GM19463 (cell line): ENCODE results near the gene WNT5B.
"Not testable (repeated sequence)": the region's sequence is repeated elsewhere in the genome, so short reads cannot be mapped to it uniquely, and the experiment has no call there.

Experiments used
- ATAC-seq: cut with Tn5 transposase; IDR thresholded peaks from one replicate; pipeline ENCODE4 v1.9.1; 2021; ENCODE audit warnings: mild to moderate bottlenecking, moderate library complexity; ENCODE audit not compliant: unreplicated experiment

The WNT5B gene

DNA sequence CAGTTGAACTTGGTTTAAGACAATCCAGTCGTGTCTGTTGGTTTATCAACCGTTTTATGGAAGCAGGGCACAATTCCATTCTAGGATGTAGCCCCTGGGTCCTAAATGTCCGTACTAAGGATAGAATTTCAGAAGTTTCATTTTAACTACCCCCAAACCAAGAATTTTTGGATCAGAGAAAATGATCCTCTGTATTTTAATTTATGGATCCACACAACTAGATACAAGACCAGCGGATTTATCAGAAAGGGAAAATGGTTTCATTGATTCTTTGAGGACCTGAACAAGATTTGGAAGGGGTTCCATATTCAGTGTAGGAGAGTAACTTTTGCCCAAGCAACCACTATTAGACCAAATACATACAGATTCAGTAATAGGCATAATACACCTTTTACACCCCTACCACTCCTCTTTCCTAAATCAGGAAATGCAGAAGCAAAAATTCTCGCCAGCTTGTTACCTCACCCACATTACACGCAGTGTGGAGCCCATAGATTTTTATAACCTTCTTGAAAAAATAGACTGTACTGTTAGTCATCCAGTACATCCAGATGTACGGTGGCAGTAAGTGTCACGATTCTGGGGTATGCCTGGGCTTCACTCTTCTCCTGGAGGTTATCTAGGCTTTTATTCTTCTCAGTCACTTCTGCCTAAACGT lies 33.2 kb upstream of the WNT5B start:
- ATAC-seq: no peak

GRCh38 chr12:1598757-1599156 lies 30.3 kb upstream of the WNT5B start:
- ATAC-seq: no peak

DNA sequence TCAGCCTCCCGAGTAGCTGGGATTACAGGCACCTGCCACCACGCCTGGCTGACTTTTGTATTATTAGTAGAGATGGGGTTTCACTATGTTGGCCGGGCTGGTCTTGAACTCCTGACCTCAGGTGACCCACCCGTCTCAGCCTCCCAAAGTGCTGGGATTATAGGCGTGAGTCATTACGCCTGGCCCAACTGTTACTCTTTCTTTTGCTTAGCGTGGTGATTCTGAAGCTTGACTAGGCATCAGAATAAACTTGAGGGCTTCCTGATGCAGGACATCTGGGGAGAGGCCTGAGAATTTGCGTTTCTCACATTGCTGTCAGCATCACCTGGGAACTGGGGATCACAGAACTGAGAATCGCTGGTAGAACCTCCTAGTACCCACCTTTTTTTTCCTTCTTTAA lies 26.3 kb upstream of the WNT5B start:
- not testable (repeated sequence) for ATAC-seq

GRCh38 chr12:1603269-1603993 lies 25.6 kb upstream of the WNT5B start:
- no peak for ATAC-seq

DNA sequence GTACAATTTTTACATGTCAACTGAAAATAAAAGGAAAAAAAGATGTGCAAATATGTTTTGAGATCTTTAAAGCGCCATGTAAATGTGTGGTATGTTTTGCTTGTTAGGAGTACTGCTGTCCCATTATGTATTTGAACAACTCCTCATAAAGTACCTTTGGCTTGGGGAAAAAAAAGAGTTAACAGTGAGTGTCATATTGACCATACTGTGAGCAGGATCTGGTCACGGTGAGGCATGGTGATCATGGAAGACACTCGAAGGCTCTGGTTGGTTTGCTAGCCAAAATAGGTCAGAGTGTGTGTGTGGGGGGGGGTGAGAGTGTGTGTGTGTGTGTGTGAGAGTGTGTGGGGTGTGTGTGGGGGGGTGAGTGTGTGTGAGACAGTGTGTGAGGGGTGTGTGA lies 24.6 kb upstream of the WNT5B start:
- ATAC-seq: no peak

DNA sequence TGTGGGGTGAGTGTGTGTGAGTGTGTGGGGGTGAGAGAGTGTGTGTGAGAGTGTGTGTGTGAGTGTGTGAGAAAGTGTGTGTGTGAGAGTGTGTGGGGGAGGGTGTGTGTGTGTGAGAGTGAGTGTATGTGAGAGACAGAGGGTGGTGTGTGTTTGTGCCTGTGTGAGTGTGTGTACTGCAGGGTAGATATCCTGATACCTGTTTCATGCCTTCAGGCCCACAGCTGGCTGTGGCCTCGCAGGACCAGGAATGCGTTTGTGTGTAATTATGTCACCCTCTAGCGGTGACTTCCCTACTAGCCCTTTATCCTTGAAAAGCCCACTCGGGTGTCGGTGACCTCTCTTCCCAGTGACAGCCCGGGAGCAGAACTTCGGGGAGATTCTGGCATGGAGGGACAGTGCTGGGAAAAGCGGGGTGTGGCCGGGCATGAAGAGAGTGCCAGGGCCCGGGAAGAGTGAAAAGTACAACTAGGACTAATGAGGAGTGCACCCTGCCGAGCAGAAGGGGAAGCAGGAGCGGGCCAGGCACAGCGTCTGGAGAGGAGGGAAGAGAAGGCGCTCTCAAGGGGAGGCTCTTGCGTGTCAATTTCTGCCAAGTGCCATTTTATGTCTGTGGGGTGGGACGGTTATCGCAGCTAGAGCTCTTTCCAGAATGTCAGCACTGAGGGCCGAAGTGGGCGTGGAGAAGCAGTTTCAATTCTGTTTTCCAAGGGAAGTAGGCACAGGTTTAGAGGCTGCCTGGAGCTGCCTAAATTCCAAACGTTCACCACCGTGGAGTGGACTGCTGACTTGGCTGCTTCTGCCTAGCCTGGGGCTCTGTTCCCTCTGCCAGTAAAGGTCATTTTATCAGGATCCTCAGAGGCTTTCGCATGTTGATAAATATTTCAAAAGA lies 23.7 kb upstream of the WNT5B start:
- peak; percentile 7 for ATAC-seq

GRCh38 chr12:1606021-1606622 lies 22.9 kb upstream of the WNT5B start:
- peak; percentile 65 for ATAC-seq

DNA sequence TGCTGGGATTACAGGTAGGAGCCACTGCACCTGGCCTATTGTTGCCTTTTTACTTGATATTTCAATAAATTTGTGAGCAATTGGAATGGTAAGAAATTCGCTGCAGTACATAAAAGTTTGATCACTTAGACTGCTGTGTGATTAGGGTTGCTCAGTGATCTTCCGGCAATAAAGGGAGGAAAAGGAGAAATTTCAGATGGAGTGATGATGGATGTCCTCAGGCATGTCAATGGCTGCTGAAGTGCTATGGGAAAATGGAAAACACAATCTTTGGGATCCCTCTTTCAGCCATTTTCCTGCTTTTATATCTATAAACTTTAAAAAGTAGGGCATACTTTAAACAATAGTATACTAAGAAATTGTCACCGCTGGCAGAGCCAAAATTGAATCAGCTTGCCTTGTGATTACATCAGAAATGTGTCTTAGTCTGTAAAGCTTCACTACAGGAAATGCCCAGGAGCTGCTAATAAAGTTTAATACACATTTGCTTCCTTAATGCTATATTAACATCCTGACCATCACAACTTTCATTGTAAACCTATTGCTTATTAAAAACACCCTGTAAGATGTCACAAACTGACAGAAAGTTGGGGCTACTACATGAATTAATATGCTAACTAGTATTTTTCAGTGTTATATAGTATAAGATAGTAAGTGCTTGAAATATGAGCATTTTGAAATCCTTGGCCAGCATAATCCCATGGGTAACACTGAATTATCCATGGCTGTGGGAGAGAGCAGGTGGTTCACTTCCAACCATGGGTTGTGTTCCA lies 20.9 kb upstream of the WNT5B start:
- no peak for ATAC-seq

- ATAC-seq: no peak
Measured at GRCh38 chr12:1608713-1609119, 20.3 kb upstream of the WNT5B start.

- ATAC-seq: no peak
Measured at GRCh38 chr12:1610072-1610643, 18.9 kb upstream of the WNT5B start.

DNA sequence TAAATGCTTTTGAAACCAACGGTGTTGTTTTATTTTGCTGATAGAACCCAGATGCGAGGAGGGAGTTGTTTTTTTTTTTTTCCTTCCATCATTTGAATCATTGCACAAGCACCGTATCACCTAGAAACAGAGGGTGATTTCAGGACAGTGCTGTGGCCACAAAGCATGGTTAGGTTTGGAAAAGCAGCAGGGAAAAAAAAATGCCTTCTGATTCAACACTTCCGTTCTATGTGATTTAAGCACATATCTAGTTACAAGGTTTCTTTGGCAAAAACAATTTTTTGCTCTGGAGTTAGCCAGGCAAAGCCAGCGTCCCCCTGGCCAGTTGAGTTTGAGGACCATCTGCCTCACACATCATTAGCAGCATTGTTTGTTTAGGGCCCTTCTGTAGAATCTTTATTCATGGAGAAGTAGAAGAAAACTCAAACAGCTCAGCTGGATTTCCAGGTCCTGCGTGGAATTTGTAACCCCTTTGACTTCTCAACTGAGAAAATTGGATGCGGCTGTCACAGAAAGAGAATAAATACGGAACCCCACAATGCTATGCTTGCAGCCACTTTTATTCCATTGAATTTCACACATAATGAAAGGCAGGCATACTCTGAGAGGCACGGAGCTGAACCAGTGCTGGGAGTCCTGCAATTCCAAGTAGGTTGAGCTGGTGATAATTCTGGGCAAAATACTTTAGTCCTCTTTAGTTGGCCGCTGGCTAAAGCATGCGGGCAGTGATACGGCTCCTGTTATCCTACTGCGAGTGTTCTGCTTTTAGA lies 17.0 kb upstream of the WNT5B start:
- ATAC-seq: no peak

GRCh38 chr12:1613860-1614259 lies 15.2 kb upstream of the WNT5B start:
- no peak for ATAC-seq

DNA sequence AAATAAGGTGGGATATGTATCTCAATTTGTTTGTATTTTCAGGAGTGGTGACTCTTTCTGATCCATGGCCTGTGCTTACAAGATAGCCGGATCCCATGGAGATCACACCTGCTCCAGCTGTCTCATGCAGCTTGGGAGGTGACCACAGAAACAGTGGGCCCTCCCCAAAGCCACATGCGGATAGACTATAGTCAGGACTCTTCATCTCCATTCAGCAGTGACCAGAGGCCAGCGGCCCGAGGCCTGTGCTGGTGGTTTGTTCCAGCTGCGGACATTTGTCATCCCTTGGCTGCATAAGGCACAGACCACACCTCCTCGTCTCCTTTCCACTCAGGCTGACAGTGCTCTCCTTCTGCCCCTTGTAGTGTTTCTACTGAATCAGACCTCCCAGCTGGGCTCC lies 14.7 kb upstream of the WNT5B start:
- ATAC-seq: no peak

DNA sequence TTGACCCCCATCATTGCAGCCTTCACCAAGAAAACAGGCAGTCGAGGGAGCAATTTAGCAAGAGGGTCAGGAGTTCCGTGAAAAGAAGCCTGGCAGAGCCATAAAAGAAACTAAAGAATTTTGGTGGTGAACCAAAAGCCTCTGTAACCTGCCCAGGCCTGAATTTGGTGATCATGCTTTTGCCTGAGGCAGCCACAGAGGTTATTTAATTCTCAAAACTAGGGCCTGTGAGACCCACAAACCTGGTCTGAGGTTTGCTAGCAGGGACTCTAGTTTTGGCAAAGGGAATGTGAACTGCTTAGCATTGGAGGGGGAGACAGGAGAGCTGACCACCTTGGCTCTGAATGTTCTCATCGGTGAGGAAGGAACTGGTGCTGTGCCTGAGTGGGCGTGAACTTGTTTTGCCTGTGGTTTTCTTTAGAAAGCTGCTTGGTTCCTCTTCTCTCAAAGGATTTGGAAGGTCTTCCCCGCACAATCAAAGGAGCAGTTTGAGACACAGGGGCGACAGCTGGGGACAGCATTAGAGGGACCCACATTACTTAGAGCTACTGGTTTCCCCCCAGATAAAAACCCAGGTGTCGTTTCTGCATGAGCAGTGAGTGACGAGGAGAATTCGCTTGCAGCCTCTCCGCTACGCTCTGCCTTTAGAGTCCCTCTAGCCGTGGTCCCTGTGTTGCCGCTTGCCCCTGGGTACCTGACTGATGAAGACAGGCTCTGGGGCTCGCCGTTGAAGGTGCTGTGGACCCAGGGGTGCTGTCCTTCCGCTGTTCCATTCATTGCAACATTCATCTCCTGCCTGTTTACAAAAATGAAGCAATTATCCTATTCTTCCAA lies 12.6 kb upstream of the WNT5B start:
- ATAC-seq: peak; percentile 48

- ATAC-seq: no peak
Measured at GRCh38 chr12:1618489-1618888, 10.5 kb upstream of the WNT5B start.

DNA sequence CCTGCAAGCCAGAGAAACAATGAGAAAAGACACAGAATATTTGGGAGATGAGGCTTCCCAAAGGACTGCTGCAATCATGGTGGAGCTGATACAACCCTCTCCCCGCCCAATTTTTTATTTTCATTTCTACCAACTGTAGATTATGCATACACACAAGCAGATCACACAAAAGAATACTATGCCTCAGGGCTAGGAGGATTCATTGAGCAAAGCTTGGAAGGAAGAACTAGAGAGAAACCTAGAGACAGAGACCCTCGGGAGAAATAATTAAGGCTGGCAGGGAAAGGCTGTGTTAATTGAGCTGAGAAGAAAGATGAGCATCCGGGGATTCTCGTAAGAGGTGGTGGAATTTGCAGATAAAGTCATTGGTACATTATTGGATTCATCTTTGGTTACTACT lies 9.9 kb upstream of the WNT5B start:
- ATAC-seq: no peak

GRCh38 chr12:1619587-1619986 lies 9.4 kb upstream of the WNT5B start:
- no peak for ATAC-seq

- no peak for ATAC-seq
Measured at GRCh38 chr12:1620092-1620491, 8.9 kb upstream of the WNT5B start.

DNA sequence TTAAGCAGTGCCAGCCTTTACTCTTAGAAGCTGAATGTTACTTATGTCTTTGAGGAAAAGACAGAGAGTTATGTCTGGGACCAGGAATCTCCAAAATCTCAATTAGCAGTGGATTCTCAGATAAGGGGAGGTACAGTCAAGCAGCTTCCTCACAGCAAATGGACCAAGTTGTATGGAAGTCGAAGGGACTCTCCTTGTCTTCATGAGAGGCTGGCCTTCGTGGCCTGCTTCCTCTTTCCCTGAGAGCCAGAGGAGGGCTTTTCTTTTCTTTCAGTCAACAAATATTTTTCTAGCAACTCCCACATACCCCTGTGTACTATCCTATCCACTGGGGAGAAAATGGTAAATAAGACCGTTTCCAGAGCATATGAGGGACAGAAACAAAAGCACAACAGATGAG lies 6.6 kb upstream of the WNT5B start:
- ATAC-seq: no peak
